Neural crest cell (in vitro differentiated cells): ENCODE data around the gene RIPOR2. TPM values are rescaled to one million over a fixed set of nuclear protein-coding genes. Genes with fewer than 3 reads are reported as not detected.
"Not testable (repeated sequence)": the region's sequence is repeated elsewhere in the genome, so short reads cannot be mapped to it uniquely, and the experiment has no call there.

ENCODE experiments used
- DNase-seq: peaks from one replicate; pipeline ENCODE4 v3.0.0; 2021; ENCODE audit warnings: low read depth, mixed read lengths, low spot score
- H3K27ac Mint-ChIP-seq: one replicate; pipeline ENCODE4 v1.8.0; 2021; ENCODE audit warnings: mild to moderate bottlenecking, mixed read lengths; ENCODE audit not compliant: unreplicated experiment
- H3K27me3 Mint-ChIP-seq: 2 replicates; pipeline ENCODE4 v1.8.0; 2021; ENCODE audit warnings: low read depth, mild to moderate bottlenecking, mixed read lengths
- H3K36me3 Mint-ChIP-seq: 2 replicates; pipeline ENCODE4 v1.8.0; 2021; ENCODE audit warnings: low read depth, mild to moderate bottlenecking, mixed read lengths
- H3K4me1 Mint-ChIP-seq: 2 replicates; pipeline ENCODE4 v1.8.0; 2021; ENCODE audit warnings: mixed read lengths
- H3K4me3 Mint-ChIP-seq: one replicate; pipeline ENCODE4 v1.8.0; 2021; ENCODE audit warnings: mild to moderate bottlenecking, mixed read lengths
- H3K9me3 Mint-ChIP-seq: 2 replicates; pipeline ENCODE4 v1.8.0; 2021; ENCODE audit warnings: mixed read lengths
- CTCF ChIP-seq: fragments of 200-600 bp; sonication (generic); conservative IDR thresholded peaks from 2 replicates; pipeline ENCODE4 v1.5.0; 2021; ENCODE audit warnings: antibody characterized with exemption, mild to moderate bottlenecking
- total RNA-seq: library from RNA; stranded (reverse); gene quantifications from 2 replicates; pipeline ENCODE4 v1.2.1, GENCODE V29; 2021

The RIPOR2 gene
- total RNA-seq, 1 donor from 2014 or later, result 3.5 TPM

DNA sequence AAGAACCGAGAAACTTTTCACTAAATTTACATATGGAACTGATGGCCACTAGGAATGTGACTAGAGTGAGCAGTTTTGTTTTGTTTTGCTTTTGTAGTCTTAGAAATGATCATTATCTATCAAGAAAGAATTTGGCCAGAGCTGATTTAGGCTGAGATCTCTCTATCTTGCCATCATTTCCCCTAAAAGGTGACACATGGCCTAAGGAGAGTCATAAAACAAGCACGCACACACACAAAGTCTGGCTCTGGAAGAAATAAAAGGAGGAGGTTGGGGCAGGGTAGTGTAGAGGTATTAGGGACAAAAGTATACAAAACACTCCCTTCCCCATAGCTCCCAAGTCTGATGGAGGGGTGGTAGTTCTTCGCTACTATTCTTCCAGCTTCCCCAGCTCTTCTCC lies 56.4 kb downstream of the RIPOR2 start:
- no peak overlapping the region for H3K27ac Mint-ChIP-seq
- no peak overlapping the region for H3K4me3 Mint-ChIP-seq
- peaks cover 2% of the 10 kb centered on the region for H3K9me3 Mint-ChIP-seq
- DNase-seq, result no peak
- H3K4me1 Mint-ChIP-seq, result peaks cover 17% of the 10 kb centered on the region
- H3K27me3 Mint-ChIP-seq, result peaks cover 6% of the 10 kb centered on the region
- H3K36me3 Mint-ChIP-seq, result no peaks in the 10 kb centered on the region
- no peak for TF ChIP-seq CTCF

DNA sequence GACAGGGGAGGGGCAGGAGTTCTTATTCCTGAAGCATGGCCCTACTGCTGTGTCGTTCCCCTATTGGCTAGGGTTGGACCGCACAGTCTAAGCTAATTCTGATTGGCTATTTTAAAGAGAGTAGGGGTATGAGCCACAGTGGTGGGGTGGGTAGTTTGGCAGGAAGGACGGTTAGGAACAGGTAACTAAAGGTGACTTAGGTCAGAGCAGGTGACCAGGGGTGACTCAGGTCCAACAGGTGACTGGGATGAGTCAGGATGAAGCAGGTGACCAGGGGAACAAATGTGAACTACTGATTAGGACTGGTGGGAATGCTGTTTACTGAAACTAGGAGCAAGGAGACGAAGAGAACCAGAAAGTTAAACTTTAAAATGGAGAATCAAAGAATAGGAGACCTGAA lies 58.0 kb downstream of the RIPOR2 start:
- not testable (repeated sequence) for H3K27ac Mint-ChIP-seq

GRCh38 chr6:24876499-24877465 lies 59.0 kb downstream of the RIPOR2 start:
- no peak for TF ChIP-seq CTCF
- Mint-ChIP-seq H3K27me3 (peaks cover 6% of the 10 kb centered on the region), H3K9me3 (peaks cover 2% of the 10 kb centered on the region), H3K4me1 (peaks cover 12% of the 10 kb centered on the region), H3K36me3 (no peaks in the 10 kb centered on the region), H3K27ac (no peak overlapping the region), H3K4me3 (no peak overlapping the region)
- no peak for DNase-seq

More for the DNA sequence above, 58.0 kb downstream of the RIPOR2 start:
- not testable (repeated sequence) for DNase-seq, H3K36me3 Mint-ChIP-seq, H3K9me3 Mint-ChIP-seq, H3K27me3 Mint-ChIP-seq, H3K4me3 Mint-ChIP-seq
- peaks cover 14% of the 10 kb centered on the region for H3K4me1 Mint-ChIP-seq

DNA sequence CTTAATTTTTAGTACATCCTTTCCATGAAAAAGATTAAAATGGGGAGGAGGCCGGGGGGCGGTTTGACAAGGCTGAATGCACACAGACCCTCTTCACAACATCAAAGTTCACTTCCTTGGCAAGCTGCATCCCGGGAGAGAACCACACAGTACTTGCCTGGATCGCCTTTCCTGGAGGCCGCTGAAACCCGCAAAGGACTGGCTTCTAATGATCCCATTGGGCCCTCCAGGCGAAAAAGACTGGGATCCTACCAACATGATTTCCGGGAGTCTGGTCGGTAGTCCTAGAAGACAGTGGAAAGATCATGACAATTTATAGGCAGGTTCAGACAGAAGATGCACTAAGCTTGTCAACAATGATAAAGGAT lies 60.2 kb downstream of the RIPOR2 start:
- Mint-ChIP-seq H3K9me3 (peaks cover 2% of the 10 kb centered on the region), H3K27ac (no peak overlapping the region), H3K4me1 (peaks cover 12% of the 10 kb centered on the region), H3K4me3 (no peak overlapping the region), H3K27me3 (peaks cover 4% of the 10 kb centered on the region), H3K36me3 (no peaks in the 10 kb centered on the region)
- no peak for TF ChIP-seq CTCF
- no peak for DNase-seq

DNA sequence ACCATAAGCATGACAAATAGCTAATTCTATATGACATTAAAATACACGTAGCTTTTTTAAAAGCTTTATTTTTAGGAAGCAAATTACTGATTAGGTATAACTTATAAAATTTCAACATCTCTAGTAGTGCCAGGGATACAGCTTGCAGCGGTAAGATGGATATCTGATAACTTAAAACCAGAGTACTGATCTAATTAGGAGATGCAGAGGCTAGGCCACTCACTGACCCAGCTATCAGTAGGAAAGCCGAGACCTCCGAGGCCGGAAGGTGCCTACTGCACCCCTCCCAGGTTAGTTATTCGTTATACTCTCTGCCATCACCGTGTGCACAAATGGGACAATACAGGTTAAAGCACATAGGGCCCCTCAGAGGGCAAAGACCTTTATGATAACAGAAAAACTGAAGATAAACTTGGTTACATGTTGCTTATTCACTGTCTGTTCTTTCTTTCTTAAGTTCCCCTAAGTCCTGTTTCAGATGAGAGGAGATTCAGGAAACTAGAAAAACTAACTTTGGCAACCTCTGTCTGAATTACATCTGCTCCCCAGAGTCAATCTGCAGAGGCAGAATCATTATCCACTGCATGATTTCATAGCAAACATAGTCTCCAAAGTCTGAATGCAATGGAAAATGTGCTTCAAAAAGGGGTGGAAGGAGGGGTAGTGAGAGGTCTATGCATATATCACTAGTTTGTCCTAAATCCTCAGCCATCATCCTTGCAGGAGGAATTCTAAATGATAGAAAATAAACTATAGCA lies 60.8 kb downstream of the RIPOR2 start:
- Mint-ChIP-seq H3K9me3 (peaks cover 2% of the 10 kb centered on the region), H3K36me3 (no peaks in the 10 kb centered on the region), H3K27me3 (peaks cover 4% of the 10 kb centered on the region), H3K4me3 (no peak overlapping the region), H3K4me1 (peaks cover 12% of the 10 kb centered on the region), H3K27ac (no peak overlapping the region)
- TF ChIP-seq CTCF, result no peak
- DNase-seq, result no peak
